K562 (cell line): Measurements from ENCODE around the gene HOXA11. TPM values are rescaled to one million over a fixed set of nuclear protein-coding genes. Genes with fewer than 3 reads are reported as not detected.

ENCODE experiments used
- ATAC-seq: fragments of 200-7000 bp; cut with Tn5 transposase; 3 replicates; pipeline ENCODE4 v1.9.1; 2020; ENCODE audit warnings: moderate library complexity
- Bru-seq: library from RNA; stranded (reverse); fragments of 400-500 nt; gene quantifications from one replicate; lab custom pipeline; 2021; lab: Mats Ljungman, UMichigan
- BruChase-seq, 2 experiments: library from RNA; stranded (reverse); fragments of 400-500 nt; gene quantifications; one replicate each; lab custom pipeline; 2021; lab: Mats Ljungman, UMichigan
- BruUV-seq: library from RNA; stranded (reverse); fragments of 400-500 nt; replicated peaks from 2 replicates; lab custom pipeline; 2021; lab: Mats Ljungman, UMichigan
- CTCF ChIA-PET: fragments of 300-600 bp; formaldehyde crosslinking; extraction: SDS; loops from one replicate; lab custom pipeline; 2021; ENCODE audit warnings: low intra/inter-chr PET ratio; lab: Yijun Ruan, JAX
- POLR2A ChIA-PET: fragments of 300-600, 350-650 bp; sonication (Branson Sonifier 250); formaldehyde crosslinking; extraction: SDS; loops from one replicate; lab custom pipeline; 2021; ENCODE audit warnings: antibody characterized with exemption, inconsistent platforms; lab: Yijun Ruan, JAX
- DNase-seq, 4 experiments: peaks; one replicate each; pipeline versions ENCODE4 v3.0.0 to v3.0.0-alpha.2; 2011 to 2018; ENCODE audit warnings: low spot score in 3 of 4, mixed read lengths in 3 of 4; ENCODE audit errors: extremely low read depth in 1 of 4
- FAIRE-seq: peaks from 2 replicates; lab custom pipeline; 2011; peaks lifted over from hg19 to GRCh38; lab: Jason Lieb, UNC
- H2AFZ ChIP-seq: 2 replicates; pipeline ENCODE4 v1.6.0; 2011; ENCODE audit warnings: low read depth, low read length, control low read depth, inconsistent platforms
- H3K27ac ChIP-seq: fragments of 200-600 bp; 3 replicates; pipeline ENCODE4 v1.8.0; 2011; ENCODE audit warnings: low read depth, mild to moderate bottlenecking, control low read depth, inconsistent platforms, low read length, moderate library complexity, mixed read lengths; ENCODE audit errors: extremely low read depth
- H3K27me3 ChIP-seq, 2 experiments: fragments of 300-600 bp in 1 of 2; 2 replicates in 1 of 2; 3 replicates in 1 of 2; pipeline versions ENCODE4 v1.6.0 to v1.8.0; 2011; ENCODE audit warnings: inconsistent platforms in 2 of 2, low read length in 2 of 2, mild to moderate bottlenecking in 1 of 2, mixed read lengths in 1 of 2, moderate library complexity in 1 of 2; ENCODE audit not compliant: control insufficient read depth in 2 of 2, insufficient read depth in 2 of 2
- H3K36me3 ChIP-seq: fragments of 300-600 bp; 3 replicates; pipeline ENCODE4 v1.8.0; 2011; ENCODE audit warnings: mild to moderate bottlenecking, low read length, inconsistent platforms; ENCODE audit not compliant: control insufficient read depth, insufficient read depth
- H3K4me1 ChIP-seq, 2 experiments: fragments of 200-600 bp in 1 of 2; replicated peaks in 1 of 2; 2 replicates in 1 of 2; 3 replicates in 1 of 2; pipeline versions ENCODE4 v1.5.1 to v1.8.0; 2011; ENCODE audit warnings: inconsistent platforms in 2 of 2, low read length in 2 of 2, mild to moderate bottlenecking in 1 of 2, mixed read lengths in 1 of 2, moderate library complexity in 1 of 2; ENCODE audit not compliant: control insufficient read depth in 2 of 2, insufficient read depth in 2 of 2
- H3K4me2 ChIP-seq: 2 replicates; pipeline ENCODE4 v1.6.1; 2011; ENCODE audit warnings: low read length, control low read depth, inconsistent platforms, mixed read lengths; ENCODE audit not compliant: insufficient read depth
- H3K4me3 ChIP-seq: fragments of 200-600 bp; sonication (generic), shearing (Covaris generic); 2 replicates; pipeline ENCODE4 v1.5.1; 2016; ENCODE audit warnings: control low read depth, inconsistent platforms
- H3K79me2 ChIP-seq: fragments of 200-600 bp; 3 replicates; pipeline ENCODE4 v1.8.0; 2011; ENCODE audit warnings: low read length, inconsistent platforms; ENCODE audit not compliant: control insufficient read depth, insufficient read depth
- H3K9ac ChIP-seq, 2 experiments: 2 replicates each; pipeline versions ENCODE4 v1.6.0 to v1.6.1; 2011; ENCODE audit warnings: low read depth in 2 of 2, low read length in 2 of 2, control low read depth in 1 of 2, inconsistent platforms in 1 of 2, mild to moderate bottlenecking in 1 of 2, mixed read lengths in 1 of 2; ENCODE audit not compliant: insufficient read depth in 1 of 2
- H3K9me1 ChIP-seq: one replicate; pipeline ENCODE4 v1.6.0; 2011; ENCODE audit warnings: inconsistent platforms, mild to moderate bottlenecking, low read length, moderate library complexity; ENCODE audit not compliant: control insufficient read depth, insufficient read depth
- H3K9me3 ChIP-seq: replicated peaks from 2 replicates; pipeline ENCODE4 v1.5.1; 2011; ENCODE audit warnings: low read depth, low read length, inconsistent platforms; ENCODE audit not compliant: control insufficient read depth, insufficient read depth
- H4K20me1 ChIP-seq: replicated peaks from 2 replicates; pipeline ENCODE4 v1.6.1; 2011; ENCODE audit warnings: low read length, inconsistent platforms, mixed read lengths; ENCODE audit not compliant: control insufficient read depth, insufficient read depth
- ELF1 ChIP-seq: fragments of 200-800 bp; sonication (Bioruptor generic); IDR thresholded peaks from 2 replicates; pipeline ENCODE4 v1.6.1; 2016; ENCODE audit warnings: missing genetic modification characterization, missing compliant biosample characterization
- PHF20 ChIP-seq: fragments of 450-650 bp; IDR thresholded peaks from 2 replicates; pipeline ENCODE4 v1.6.1; 2018; ENCODE audit not compliant: partially characterized antibody
- PRPF4 ChIP-seq: fragments of 200-400 bp; formaldehyde crosslinking; IDR thresholded peaks from one replicate; pipeline ENCODE4 v1.6.1; 2017; ENCODE audit warnings: low read length, low read depth, mild to moderate bottlenecking; ENCODE audit not compliant: insufficient read depth, poor library complexity, severe bottlenecking
- ZBTB17 ChIP-seq: fragments of 450-650 bp; formaldehyde crosslinking; IDR thresholded peaks from 2 replicates; pipeline ENCODE4 v1.4.0; 2020; ENCODE audit warnings: mild to moderate bottlenecking
- WGBS: fragments of 100-300 bp; shearing (Covaris generic); methylation state at CpG from one replicate; pipeline ENCODE4 v1.1.6; 2016; ENCODE audit warnings: low coverage, mixed read lengths; ENCODE audit not compliant: insufficient coverage; ENCODE audit errors: missing lambda C conversion rate; 5-methylcytosine and 5-hydroxymethylcytosine counted together
- in situ Hi-C: fragments of 300-500 bp; cut with MboI; formaldehyde crosslinking; loops from 4 replicates; pipeline ENCODE4 v1.15.0; 2018; ENCODE audit warnings: inconsistent platforms, mixed read lengths
- intact Hi-C: fragments of 100-400 bp; cut with micrococcal nuclease; formaldehyde crosslinking; loops from 2 replicates; pipeline ENCODE4 v1.14.2; 2022
- long read RNA-seq, 3 experiments: library from polyadenylated mRNA in 2 of 3; library from RNA in 1 of 3; unstranded in 2 of 3; stranded (forward) in 1 of 3; transcript quantifications; one replicate each; pipeline ENCODE4 v2.0.0, GENCODE V29; 2019 to 2022
- polyA minus RNA-seq, 3 experiments: library from RNA; depleted of rRNA, polyadenylated mRNA; stranded (reverse); fragments of >200 nt; gene quantifications; 2 replicates each; pipeline ENCODE4 v1.2.3, GENCODE V29; 2011
- polyA plus RNA-seq, 8 experiments: library from polyadenylated mRNA; depleted of rRNA in 4 of 8; stranded (reverse) in 5 of 8; unstranded in 3 of 8; fragments of >200 nt; fragmentation: Nextera tagmentation in 2 of 8; fragmentation: Illumina TruSeq in 1 of 8; extraction: Ambion mirVana in 2 of 8; extraction: Trizol in 1 of 8; gene quantifications; 2 replicates each; pipeline versions ENCODE4 v1.2.1 to v1.2.3, GENCODE V29; 2011 to 2014; ENCODE audit warnings: inconsistent platforms in 1 of 8, missing spikeins in 1 of 8
- total RNA-seq, 7 experiments: library from RNA; depleted of rRNA in 6 of 7; stranded (reverse); fragments of >200 nt in 6 of 7; fragmentation: Illumina TruSeq in 2 of 7; extraction: Trizol in 2 of 7; gene quantifications; 2 replicates each; pipeline versions ENCODE4 v1.2.1 to v1.2.3, GENCODE V29; 2011 to 2021; ENCODE audit warnings: low replicate concordance in 1 of 7
- TF ChIP-seq, protein P1 (sequence below): fragments of 200-800 bp; sonication (Bioruptor generic); IDR thresholded peaks from 2 replicates; pipeline ENCODE4 v1.6.1; 2017; ENCODE audit warnings: missing genetic modification characterization, missing compliant biosample characterization
- TF ChIP-seq, protein P2 (sequence below): fragments of 450-650 bp; formaldehyde crosslinking; IDR thresholded peaks from 2 replicates; pipeline ENCODE4 v1.4.0; 2020; ENCODE audit warnings: mild to moderate bottlenecking, mixed read lengths

Gene HOXA11
- not detected in 2 replicates for total RNA-seq (2011; cell fraction: chromatin; rRNA removed; ENCODE audit: low replicate concordance)
- total RNA-seq (2011; cell fraction: nucleolus; rRNA removed) = not detected in 2 replicates
- total RNA-seq (2011; cell fraction: nucleoplasm; rRNA removed) = not detected in 2 replicates
- total RNA-seq (2014; rRNA removed) (not detected in 2 replicates), total RNA-seq (2014; rRNA removed; fragmentation: Illumina TruSeq; extraction: Trizol) (not detected in 2 replicates), total RNA-seq (2015; rRNA removed; fragmentation: Illumina TruSeq; extraction: Trizol) (not detected in 2 replicates), total RNA-seq (2021) (not detected in 2 replicates), polyA plus RNA-seq (2011; rRNA removed) (not detected in 2 replicates), polyA plus RNA-seq (2014; fragmentation: Illumina TruSeq; extraction: Trizol) (not detected in 2 replicates), polyA plus RNA-seq (2014; fragmentation: Nextera tagmentation; extraction: Ambion mirVana) (not detected), polyA plus RNA-seq (2014; rRNA removed) (not detected in 2 replicates), polyA minus RNA-seq (2011; rRNA and poly(A)+ RNA removed) (not detected in 2 replicates), Bru-seq, nascent RNA (percentile 23 among the genes with signal in this experiment), BruChase-seq, experiment 1, labeled RNA remaining after a 2-hour chase (percentile 15 among the genes with signal in this experiment), BruChase-seq, experiment 2, labeled RNA remaining after a 6-hour chase (percentile 21 among the genes with signal in this experiment)
- not detected in 2 replicates for polyA plus RNA-seq (2011; cell fraction: cytosol; rRNA removed)
- polyA plus RNA-seq (2011; cell fraction: nucleus; rRNA removed) = not detected in 2 replicates
- not detected in 2 replicates for polyA plus RNA-seq (2012)
- not detected in 2 replicates for polyA minus RNA-seq (2011; cell fraction: cytosol; rRNA and poly(A)+ RNA removed)
- polyA minus RNA-seq (2011; cell fraction: nucleus; rRNA and poly(A)+ RNA removed) = not detected in 2 replicates
- long read RNA-seq, experiment 1 = 0 reads
- long read RNA-seq, experiment 2 = 0 reads
- long read RNA-seq, experiment 3 = 0 reads

DNA sequence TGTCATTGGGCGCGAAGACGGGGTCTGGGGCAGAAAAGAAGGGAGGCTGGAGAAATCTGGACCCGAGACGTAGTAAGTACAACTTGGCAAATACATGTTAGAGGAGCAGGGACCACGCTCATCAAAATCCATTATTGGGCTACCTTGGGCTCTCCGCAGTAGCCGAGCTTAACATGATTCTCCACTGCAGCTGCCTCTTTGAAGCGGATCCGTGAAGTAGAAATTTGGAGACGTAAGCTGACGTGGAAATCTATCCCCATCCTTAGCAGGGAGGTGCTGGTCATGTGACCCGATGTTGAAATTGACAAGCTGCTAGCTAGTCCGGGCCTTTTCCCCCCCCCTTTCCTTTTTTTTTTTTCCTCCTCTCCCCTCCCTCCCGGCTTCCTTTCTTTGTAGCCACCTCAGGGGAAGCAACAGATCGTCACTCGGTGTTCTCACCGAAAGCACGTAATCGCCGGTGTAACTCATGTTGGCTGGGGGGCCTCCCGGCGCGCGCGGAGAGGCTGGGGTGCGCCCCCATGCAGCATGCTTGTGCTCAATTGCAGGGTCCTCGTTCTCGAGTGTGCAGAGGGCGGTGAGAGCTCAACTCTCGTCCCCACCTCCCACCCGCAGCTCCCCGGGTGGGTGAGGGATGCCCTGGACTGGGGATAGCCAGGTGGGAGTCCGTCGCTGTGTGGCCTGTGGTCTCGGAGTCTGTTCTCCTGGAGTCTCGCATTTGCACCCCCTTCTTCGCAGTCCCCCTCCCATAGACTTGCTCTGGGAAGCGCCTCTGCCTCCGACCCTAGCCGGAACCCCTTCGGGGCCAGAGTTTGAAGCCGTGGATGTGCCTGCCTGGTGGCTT, at the start of gene HOXA11:
Gene HOXA11 (minus strand): TSS at position 220 of the 841 bp plus-strand sequence. CDS start 88 bp downstream, at position 132.
- peaks cover 53 to 84% of the 10 kb centered on the region in 2 experiments for H3K27me3 ChIP-seq
- peaks cover 0 to 22% of the 10 kb centered on the region in 2 experiments; a peak in 2 of 5 replicates for H3K4me1 ChIP-seq
- no peak for FAIRE-seq
- H3K27ac ChIP-seq = no peak within 1 kb of the TSS
- H4K20me1 ChIP-seq = no peaks in the 10 kb centered on the region
- in situ Hi-C loops = no loop called here
- no peaks in the 10 kb centered on the region for H3K36me3 ChIP-seq
- TF ChIP-seq ZBTB17 (no peak), ELF1 (tag) (no peak), PRPF4 (no peak), PHF20 (no peak)
- TF ChIP-seq, protein P1, sequence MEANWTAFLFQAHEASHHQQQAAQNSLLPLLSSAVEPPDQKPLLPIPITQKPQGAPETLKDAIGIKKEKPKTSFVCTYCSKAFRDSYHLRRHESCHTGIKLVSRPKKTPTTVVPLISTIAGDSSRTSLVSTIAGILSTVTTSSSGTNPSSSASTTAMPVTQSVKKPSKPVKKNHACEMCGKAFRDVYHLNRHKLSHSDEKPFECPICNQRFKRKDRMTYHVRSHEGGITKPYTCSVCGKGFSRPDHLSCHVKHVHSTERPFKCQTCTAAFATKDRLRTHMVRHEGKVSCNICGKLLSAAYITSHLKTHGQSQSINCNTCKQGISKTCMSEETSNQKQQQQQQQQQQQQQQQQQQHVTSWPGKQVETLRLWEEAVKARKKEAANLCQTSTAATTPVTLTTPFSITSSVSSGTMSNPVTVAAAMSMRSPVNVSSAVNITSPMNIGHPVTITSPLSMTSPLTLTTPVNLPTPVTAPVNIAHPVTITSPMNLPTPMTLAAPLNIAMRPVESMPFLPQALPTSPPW (CRISPR knock-in tag) = peak; percentile 32; the same call in 1 of the 2 replicates
- TF ChIP-seq, protein P2, sequence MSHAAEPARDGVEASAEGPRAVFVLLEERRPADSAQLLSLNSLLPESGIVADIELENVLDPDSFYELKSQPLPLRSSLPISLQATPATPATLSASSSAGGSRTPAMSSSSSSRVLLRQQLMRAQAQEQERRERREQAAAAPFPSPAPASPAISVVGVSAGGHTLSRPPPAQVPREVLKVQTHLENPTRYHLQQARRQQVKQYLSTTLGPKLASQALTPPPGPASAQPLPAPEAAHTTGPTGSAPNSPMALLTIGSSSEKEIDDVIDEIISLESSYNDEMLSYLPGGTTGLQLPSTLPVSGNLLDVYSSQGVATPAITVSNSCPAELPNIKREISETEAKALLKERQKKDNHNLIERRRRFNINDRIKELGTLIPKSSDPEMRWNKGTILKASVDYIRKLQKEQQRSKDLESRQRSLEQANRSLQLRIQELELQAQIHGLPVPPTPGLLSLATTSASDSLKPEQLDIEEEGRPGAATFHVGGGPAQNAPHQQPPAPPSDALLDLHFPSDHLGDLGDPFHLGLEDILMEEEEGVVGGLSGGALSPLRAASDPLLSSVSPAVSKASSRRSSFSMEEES (CRISPR knock-in tag) = peak; percentile 60
- TF ChIP-seq, all 486 proteins: peak for 2
- POLR2A ChIA-PET = no interaction called here
- DNase-seq (no peak), ATAC-seq (no peak)
- H3K9me3 ChIP-seq = no peaks in the 10 kb centered on the region
- intact Hi-C loops = no loop called here
- H2AFZ ChIP-seq = no peak within 1 kb of the TSS
- H3K4me2 ChIP-seq = no peak within 1 kb of the TSS
- H3K9me1 ChIP-seq = no peaks in the 10 kb centered on the region
- CTCF ChIA-PET = no interaction called here
- H3K79me2 ChIP-seq = no peaks in the 10 kb centered on the region
- H3K9ac ChIP-seq = no peak within 1 kb of the TSS
- H3K4me3 ChIP-seq = no peak within 1 kb of the TSS
- BruUV-seq = no TSS peak
- WGBS = 30% methylated on average over 35 of the region's 43 CpGs
